GM19239 (cell line): ENCODE measurements around the gene KLF16.

ENCODE experiments used
- DNase-seq: peaks from one replicate; pipeline ENCODE4 v3.0.0; 2011; ENCODE audit warnings: low spot score; ENCODE audit not compliant: insufficient read length
- FAIRE-seq: peaks from 2 replicates; lab custom pipeline; 2011; peaks lifted over from hg19 to GRCh38; lab: Jason Lieb, UNC

The KLF16 gene

GRCh38 chr19:1845642-1846041 is 17.7 kb downstream of the KLF16 start:
- DNase-seq (no peak), FAIRE-seq (no peak)

DNA sequence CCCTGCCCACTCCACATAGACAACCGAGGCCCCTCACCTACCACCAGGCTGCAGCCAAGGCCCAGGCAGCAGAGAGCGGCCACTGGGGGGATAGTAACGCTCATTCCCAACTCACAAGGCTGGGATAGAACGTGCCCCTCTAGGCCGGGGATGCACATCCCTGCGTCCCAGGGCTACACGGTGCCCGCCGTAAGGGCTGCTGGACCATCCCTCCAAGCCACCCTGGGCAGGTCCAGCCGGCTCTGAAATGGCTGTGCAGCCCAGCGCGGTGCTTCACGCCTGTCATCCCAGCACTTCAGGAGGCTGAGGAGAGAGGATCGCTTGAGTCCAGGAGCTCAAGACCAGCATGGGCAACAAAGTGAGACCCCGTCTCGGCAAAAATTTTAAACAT is 18.3 kb downstream of the KLF16 start:
- FAIRE-seq (no peak), DNase-seq (no peak)

DNA sequence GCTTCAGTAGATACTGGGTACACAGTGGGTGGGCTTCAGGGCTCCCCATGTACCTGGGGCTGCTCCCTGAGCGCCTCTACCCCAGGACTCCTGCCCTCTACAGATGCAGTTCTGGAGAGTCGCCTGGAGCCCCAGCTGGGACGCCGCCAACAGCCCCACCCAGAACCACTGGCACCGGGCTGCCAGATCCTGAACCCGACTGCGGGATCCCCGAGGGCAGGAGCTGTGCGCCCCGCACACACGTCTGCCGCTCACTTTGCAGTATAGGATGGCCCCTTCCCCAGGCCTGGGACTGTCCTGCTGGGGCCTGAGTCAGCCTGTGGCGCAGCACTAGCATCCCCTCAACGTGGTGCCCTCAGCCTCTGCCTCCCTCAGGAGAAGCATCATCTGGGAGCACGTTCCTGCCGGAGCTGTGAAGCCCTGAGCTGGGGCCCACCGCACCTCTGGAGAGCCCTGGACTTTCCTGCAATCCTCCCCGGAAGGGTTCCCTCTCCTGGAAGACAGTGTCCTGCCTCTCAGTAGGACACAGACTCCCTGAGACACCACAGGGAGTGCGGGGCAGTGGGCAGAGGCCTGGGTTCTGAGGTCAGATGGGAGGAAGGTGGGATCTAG is 18.8 kb downstream of the KLF16 start:
- FAIRE-seq (no peak), DNase-seq (no peak)

- FAIRE-seq (no peak), DNase-seq (no peak)
Observed at GRCh38 chr19:1843646-1844394, 19.6 kb downstream of the KLF16 start.

DNA sequence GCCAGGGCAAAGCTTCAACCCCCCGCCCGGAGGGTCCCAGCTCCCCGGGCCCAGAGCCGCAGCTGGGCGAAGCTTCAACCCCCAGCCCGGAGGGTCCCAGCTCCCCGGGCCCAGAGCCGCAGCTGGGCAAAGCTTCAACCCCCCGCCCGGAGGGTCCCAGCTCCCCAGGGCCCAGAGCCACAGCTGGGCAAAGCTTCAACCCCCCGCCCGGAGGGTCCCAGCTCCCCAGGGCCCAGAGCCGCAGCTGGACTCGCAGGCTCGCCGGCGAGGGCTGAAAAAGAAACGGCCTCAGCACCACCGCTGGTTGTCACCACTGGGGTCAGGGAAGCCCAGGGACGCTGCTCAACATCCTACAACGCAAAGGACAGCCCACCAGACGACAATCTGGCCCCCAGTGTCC is 20.3 kb downstream of the KLF16 start:
- FAIRE-seq, result no peak
- DNase-seq, result no peak

DNA sequence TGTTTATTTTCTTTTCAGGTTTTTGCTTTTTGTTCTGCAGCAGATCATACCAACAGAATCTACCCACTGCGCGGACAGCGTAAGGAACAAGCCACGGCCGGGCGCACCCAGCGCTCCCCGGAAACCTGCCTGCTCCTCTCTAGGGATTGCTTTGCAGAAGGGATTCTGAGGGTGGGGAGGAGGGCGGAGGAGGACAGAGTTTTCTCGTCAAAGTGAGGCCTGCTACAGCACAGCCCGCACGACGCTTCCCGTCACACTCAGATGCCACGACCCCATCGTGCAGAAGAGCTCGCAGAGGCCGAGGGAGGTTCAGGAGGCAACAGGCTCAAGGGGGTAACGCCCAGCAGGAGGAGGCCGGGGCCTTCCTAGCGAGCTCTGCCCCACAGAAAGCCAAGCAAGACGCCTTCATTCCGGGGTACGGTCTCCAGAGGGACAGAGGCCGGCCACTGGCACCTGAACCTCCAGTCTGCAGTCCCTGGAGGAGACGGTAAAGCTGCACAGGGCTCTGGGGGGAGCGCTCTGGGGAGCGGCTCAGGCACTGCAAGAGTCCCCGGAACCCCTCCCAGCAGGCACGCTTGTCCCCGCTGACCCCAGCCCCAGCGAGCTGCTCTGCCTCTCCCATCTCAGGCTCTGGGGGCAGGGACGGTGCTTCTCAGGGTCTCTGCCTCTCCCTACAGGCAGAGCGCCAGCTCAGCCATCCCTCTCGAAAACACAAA is 22.0 kb downstream of the KLF16 start:
- FAIRE-seq, result no peak
- DNase-seq, result no peak

DNA sequence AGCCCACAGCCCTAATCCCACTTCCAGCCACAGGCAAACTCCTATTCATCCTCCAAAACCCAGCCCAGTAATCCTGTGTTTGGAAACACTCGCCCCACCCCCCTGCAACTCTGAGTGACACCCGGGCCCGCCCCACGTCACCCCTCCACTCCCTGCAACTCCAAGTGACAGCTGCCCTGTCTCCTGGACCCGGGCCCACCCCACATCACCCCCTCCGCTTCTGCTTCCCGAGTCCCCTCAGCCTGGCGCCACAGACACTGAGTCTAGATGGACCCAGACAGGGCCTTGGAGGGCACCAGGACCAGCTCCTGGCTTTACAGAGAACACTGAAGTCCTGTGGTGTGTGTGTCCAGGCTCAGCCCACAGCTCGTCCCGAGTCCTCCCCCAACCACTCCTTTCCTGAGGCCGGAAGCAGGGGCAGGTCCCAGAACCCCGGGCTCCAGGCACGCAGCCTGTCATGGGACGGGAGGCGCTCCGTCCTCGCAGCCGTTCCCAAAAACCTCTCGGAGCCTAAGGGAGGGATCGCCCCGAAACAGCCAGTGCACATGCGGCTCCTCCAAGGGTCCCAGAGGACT is 22.8 kb downstream of the KLF16 start:
- no peak for FAIRE-seq
- DNase-seq, result no peak

DNA sequence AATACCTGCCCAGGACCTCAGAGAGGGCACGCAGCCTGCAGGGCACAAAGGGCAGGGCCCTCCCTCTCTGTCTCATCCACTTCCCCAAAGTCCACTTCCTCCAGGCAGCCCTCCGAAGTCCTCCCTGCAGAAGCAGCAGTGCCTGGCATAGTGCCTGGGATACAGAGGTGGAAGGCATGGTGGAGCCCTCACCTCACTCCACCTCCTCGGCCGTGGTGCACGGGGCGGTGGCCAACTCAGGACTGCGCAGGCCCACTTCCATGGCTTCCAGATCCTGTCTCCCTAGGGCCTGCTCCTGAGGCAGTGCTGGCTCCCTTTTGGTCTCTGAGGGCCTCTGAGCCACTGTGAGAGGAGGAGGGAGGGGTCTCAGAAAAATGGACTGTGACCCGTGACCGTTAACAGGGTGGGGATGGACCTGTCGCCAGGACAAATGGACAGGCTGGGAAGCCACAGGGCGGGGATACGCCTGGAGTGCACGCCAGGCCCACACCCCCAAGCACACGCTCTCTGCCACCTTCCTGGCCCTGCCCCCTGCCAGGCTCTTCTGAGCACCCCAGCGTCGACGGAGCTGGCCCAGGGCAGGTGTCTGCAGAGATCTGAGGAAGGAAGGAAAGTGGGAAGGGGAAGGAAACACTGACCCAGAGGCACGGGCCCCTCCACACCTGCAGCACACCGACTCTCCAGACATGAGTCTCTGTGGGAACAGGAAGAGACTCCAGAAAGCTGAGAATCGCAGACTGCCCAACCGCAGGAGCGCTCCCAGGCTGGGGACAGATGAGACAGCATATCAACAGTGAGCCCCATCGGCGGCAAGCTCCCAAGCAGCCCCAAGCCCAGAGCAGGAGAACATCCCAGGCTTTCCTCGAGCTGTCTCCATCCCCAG is 23.5 kb downstream of the KLF16 start:
- DNase-seq, result no peak
- FAIRE-seq, result no peak

- FAIRE-seq (peak; percentile 64), DNase-seq (peak; percentile 94)
Observed at GRCh38 chr19:1837625-1838105, 25.7 kb downstream of the KLF16 start.

- no peak for DNase-seq
- no peak for FAIRE-seq
Observed at GRCh38 chr19:1837222-1837565, 26.2 kb downstream of the KLF16 start.

- FAIRE-seq, result no peak
Observed at GRCh38 chr19:1836458-1837221, 26.7 kb downstream of the KLF16 start.

GRCh38 chr19:1833540-1833939 is 29.8 kb downstream of the KLF16 start:
- no peak for DNase-seq
- no peak for FAIRE-seq

More at GRCh38 chr19:1836458-1837221, 26.7 kb downstream of the KLF16 start:
- no peak for DNase-seq

- FAIRE-seq (no peak), DNase-seq (no peak)
Observed at GRCh38 chr19:1832046-1832663, 31.2 kb downstream of the KLF16 start.

DNA sequence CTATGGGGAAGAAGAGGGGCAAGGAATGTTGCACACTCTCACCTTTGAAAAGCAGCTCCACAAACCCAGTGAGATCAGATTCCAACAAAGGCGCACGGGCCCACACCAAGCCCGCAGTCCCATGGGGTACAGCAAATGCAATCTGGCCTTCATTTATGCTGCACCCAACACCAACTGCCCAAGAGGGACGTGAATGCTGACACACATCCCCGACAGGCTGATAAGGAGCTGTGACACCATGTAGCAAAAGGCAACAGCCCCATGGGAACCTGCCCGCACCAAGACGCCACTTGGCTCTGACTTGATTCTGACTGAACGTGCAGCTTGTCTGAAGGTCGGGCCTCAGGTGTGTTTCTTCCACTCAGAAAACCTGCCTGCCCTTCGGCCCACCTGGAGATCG is 32.4 kb downstream of the KLF16 start:
- DNase-seq (no peak), FAIRE-seq (no peak)

- DNase-seq, result no peak
- no peak for FAIRE-seq
Observed at GRCh38 chr19:1830568-1830967, 32.8 kb downstream of the KLF16 start.

GRCh38 chr19:1829958-1830357 is 33.4 kb downstream of the KLF16 start:
- FAIRE-seq, result no peak

GRCh38 chr19:1828279-1829238 is 34.8 kb downstream of the KLF16 start:
- no peak for DNase-seq
- no peak for FAIRE-seq

More at GRCh38 chr19:1829958-1830357, 33.4 kb downstream of the KLF16 start:
- DNase-seq, result no peak
